MM.1S (cell line): ENCODE data around the gene SPNS2.

Experiments
- DNase-seq: peaks from one replicate; pipeline ENCODE4 v3.0.0-alpha.2; 2015
- H2AFZ ChIP-seq: fragments of 300-600 bp; sonication (generic); 2 replicates; pipeline ENCODE4 v1.6.0; 2016; ENCODE audit warnings: antibody characterized with exemption, low read length
- H3F3A ChIP-seq: fragments of 300-600 bp; sonication (generic); 2 replicates; pipeline ENCODE4 v1.6.1; 2016; ENCODE audit warnings: mild to moderate bottlenecking, antibody characterized with exemption, low read length, moderate library complexity, mixed read lengths; ENCODE audit not compliant: insufficient read depth
- H3K27ac ChIP-seq: fragments of 300-600 bp; sonication (generic); 2 replicates; pipeline ENCODE4 v1.5.1; 2016; ENCODE audit warnings: mild to moderate bottlenecking, low read length
- H3K27me3 ChIP-seq: fragments of 300-600 bp; sonication (generic); replicated peaks from 2 replicates; pipeline ENCODE4 v1.6.0; 2016; ENCODE audit warnings: low read length; ENCODE audit not compliant: insufficient read depth
- H3K36me3 ChIP-seq: fragments of 300-600 bp; sonication (generic); replicated peaks from 2 replicates; pipeline ENCODE4 v1.6.1; 2016; ENCODE audit warnings: mild to moderate bottlenecking, low read length, mixed read lengths; ENCODE audit not compliant: insufficient read depth
- H3K4me1 ChIP-seq: fragments of 300-600 bp; sonication (generic); 2 replicates; pipeline ENCODE4 v1.6.1; 2016; ENCODE audit warnings: low read length, mixed read lengths
- H3K4me2 ChIP-seq: fragments of 300-600 bp; sonication (generic); 2 replicates; pipeline ENCODE4 v1.6.0; 2016; ENCODE audit warnings: low read depth, low read length
- H3K4me3 ChIP-seq: fragments of 300-600 bp; sonication (generic); 2 replicates; pipeline ENCODE4 v1.5.1; 2016; ENCODE audit warnings: low read length, mixed read lengths
- H3K79me2 ChIP-seq: fragments of 300-600 bp; sonication (generic); 2 replicates; pipeline ENCODE4 v1.6.1; 2016; ENCODE audit warnings: mixed run types, low read length, mixed read lengths
- H3K9ac ChIP-seq: fragments of 300-600 bp; sonication (generic); 2 replicates; pipeline ENCODE4 v1.6.1; 2016; ENCODE audit warnings: low read length, mixed read lengths
- H3K9me2 ChIP-seq: fragments of 300-600 bp; sonication (generic); replicated peaks from 2 replicates; pipeline ENCODE4 v1.6.1; 2016; ENCODE audit warnings: mild to moderate bottlenecking, low read length, mixed read lengths; ENCODE audit not compliant: insufficient read depth
- H3K9me3 ChIP-seq: fragments of 300-600 bp; sonication (generic); replicated peaks from 2 replicates; pipeline ENCODE4 v1.6.1; 2016; ENCODE audit warnings: mild to moderate bottlenecking, low read length, mixed read lengths; ENCODE audit not compliant: insufficient read depth
- H4K20me1 ChIP-seq: fragments of 300-600 bp; sonication (generic); 2 replicates; pipeline ENCODE4 v1.6.1; 2016; ENCODE audit warnings: mild to moderate bottlenecking, low read length, moderate library complexity, mixed read lengths; ENCODE audit not compliant: insufficient read depth
- EZH2 ChIP-seq: fragments of 300-600 bp; sonication (generic); optimal IDR thresholded peaks from 2 replicates; pipeline ENCODE3; 2017; ENCODE audit warnings: low read depth, mild to moderate bottlenecking, antibody characterized with exemption, low read length, mixed read lengths
- EZH2phosphoT487 ChIP-seq: fragments of 300-600 bp; sonication (generic); IDR thresholded peaks from 2 replicates; pipeline ENCODE4 v1.6.1; 2018; ENCODE audit warnings: antibody characterized with exemption, low read length
- TF ChIP-seq, protein P1 (sequence below): fragments of 300-600 bp; sonication (generic); IDR thresholded peaks from 2 replicates; pipeline ENCODE4 v1.5.1; 2016; ENCODE audit warnings: antibody characterized with exemption, low read length, mixed read lengths

The SPNS2 gene

GRCh38 chr17:4544951-4545216 is 46.2 kb downstream of the SPNS2 start:
- no peak for DNase-seq
- H3K9ac ChIP-seq, result no peak overlapping the region
- TF ChIP-seq EZH2, result no peak
- TF ChIP-seq EZH2phosphoT487, result no peak
- TF ChIP-seq, protein P1, sequence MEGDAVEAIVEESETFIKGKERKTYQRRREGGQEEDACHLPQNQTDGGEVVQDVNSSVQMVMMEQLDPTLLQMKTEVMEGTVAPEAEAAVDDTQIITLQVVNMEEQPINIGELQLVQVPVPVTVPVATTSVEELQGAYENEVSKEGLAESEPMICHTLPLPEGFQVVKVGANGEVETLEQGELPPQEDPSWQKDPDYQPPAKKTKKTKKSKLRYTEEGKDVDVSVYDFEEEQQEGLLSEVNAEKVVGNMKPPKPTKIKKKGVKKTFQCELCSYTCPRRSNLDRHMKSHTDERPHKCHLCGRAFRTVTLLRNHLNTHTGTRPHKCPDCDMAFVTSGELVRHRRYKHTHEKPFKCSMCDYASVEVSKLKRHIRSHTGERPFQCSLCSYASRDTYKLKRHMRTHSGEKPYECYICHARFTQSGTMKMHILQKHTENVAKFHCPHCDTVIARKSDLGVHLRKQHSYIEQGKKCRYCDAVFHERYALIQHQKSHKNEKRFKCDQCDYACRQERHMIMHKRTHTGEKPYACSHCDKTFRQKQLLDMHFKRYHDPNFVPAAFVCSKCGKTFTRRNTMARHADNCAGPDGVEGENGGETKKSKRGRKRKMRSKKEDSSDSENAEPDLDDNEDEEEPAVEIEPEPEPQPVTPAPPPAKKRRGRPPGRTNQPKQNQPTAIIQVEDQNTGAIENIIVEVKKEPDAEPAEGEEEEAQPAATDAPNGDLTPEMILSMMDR, result no peak
- no peaks in the 10 kb centered on the region for H3K4me1 ChIP-seq
- no peak overlapping the region for H2AFZ ChIP-seq
- H3K36me3 ChIP-seq, result peaks cover 3% of the 10 kb centered on the region
- H3K4me3 ChIP-seq, result no peak overlapping the region
- no peaks in the 10 kb centered on the region for H3F3A ChIP-seq
- no peak overlapping the region for H3K4me2 ChIP-seq
- H4K20me1 ChIP-seq, result no peaks in the 10 kb centered on the region
- no peaks in the 10 kb centered on the region for H3K27me3 ChIP-seq
- H3K79me2 ChIP-seq, result 0 out of 2 replicates have a peak, but pooled peaks cover 1% of the 10 kb centered on the region
- H3K9me2 ChIP-seq, result no peaks in the 10 kb centered on the region
- no peaks in the 10 kb centered on the region for H3K9me3 ChIP-seq
- H3K27ac ChIP-seq, result no peak overlapping the region

GRCh38 chr17:4545217-4545951 is 46.7 kb downstream of the SPNS2 start:
- Histone ChIP-seq H3F3A (no peaks in the 10 kb centered on the region), H3K27me3 (no peaks in the 10 kb centered on the region), H3K9me2 (no peaks in the 10 kb centered on the region), H2AFZ (no peak overlapping the region), H3K4me2 (no peak overlapping the region), H4K20me1 (no peaks in the 10 kb centered on the region), H3K4me1 (no peaks in the 10 kb centered on the region), H3K9ac (no peak overlapping the region), H3K4me3 (no peak overlapping the region), H3K9me3 (no peaks in the 10 kb centered on the region), H3K79me2 (peaks cover 5% of the 10 kb centered on the region), H3K36me3 (peaks cover 3% of the 10 kb centered on the region), H3K27ac (no peak overlapping the region)
- TF ChIP-seq EZH2phosphoT487, result no peak
- TF ChIP-seq EZH2, result no peak
- no peak for DNase-seq

- Histone ChIP-seq H3K27ac (no peak overlapping the region), H3K9ac (no peak overlapping the region), H2AFZ (no peak overlapping the region), H3K9me2 (no peaks in the 10 kb centered on the region), H3F3A (no peaks in the 10 kb centered on the region), H4K20me1 (no peaks in the 10 kb centered on the region), H3K27me3 (no peaks in the 10 kb centered on the region), H3K36me3 (peaks cover 3% of the 10 kb centered on the region), H3K4me3 (no peak overlapping the region), H3K4me1 (no peaks in the 10 kb centered on the region), H3K4me2 (no peak overlapping the region), H3K79me2 (peaks cover 14% of the 10 kb centered on the region), H3K9me3 (no peaks in the 10 kb centered on the region)
- DNase-seq, result no peak
- no peak for TF ChIP-seq EZH2phosphoT487
- TF ChIP-seq EZH2, result no peak
- TF ChIP-seq, protein P1, result no peak
Observed at GRCh38 chr17:4547118-4547906, 48.6 kb downstream of the SPNS2 start.

GRCh38 chr17:4548061-4548461 is 49.4 kb downstream of the SPNS2 start:
- Histone ChIP-seq H3K27me3 (no peaks in the 10 kb centered on the region), H3K36me3 (peaks cover 3% of the 10 kb centered on the region), H4K20me1 (no peaks in the 10 kb centered on the region), H3K4me3 (no peak overlapping the region), H3K4me1 (no peaks in the 10 kb centered on the region), H3K9me3 (no peaks in the 10 kb centered on the region), H3K9me2 (no peaks in the 10 kb centered on the region), H3K9ac (no peak overlapping the region), H3K27ac (no peak overlapping the region), H3K4me2 (no peak overlapping the region), H3K79me2 (peaks cover 21% of the 10 kb centered on the region), H2AFZ (no peak overlapping the region), H3F3A (no peaks in the 10 kb centered on the region)
- TF ChIP-seq EZH2 (no peak), EZH2phosphoT487 (no peak)
- TF ChIP-seq, protein P1, result no peak
- no peak for DNase-seq
